Upper lobe of left lung (tissue), 6 donors: ENCODE results near the gene LMF2. TPM values are rescaled to one million over a fixed set of nuclear protein-coding genes. Genes with fewer than 3 reads are reported as not detected.

Experiments
- ATAC-seq, 2 donors: fragments of 200-7000 bp; cut with Tn5 transposase; one replicate each; pipeline ENCODE4 v1.9.1; 2022; ENCODE audit warnings: mild to moderate bottlenecking in 2 of 2, moderate library complexity in 2 of 2; ENCODE audit not compliant: low FRiP score in 2 of 2
- DNase-seq, 2 donors: peaks; one replicate each; pipeline ENCODE4 v3.0.0-alpha.2; 2019 to 2020
- H3K27ac ChIP-seq, 4 donors: fragments of 200-600 bp; sonication (generic); one replicate each; pipeline ENCODE4 v1.5.1; 2016 to 2019
- H3K27me3 ChIP-seq, 4 donors: fragments of 200-600 bp; sonication (generic); one replicate each; pipeline ENCODE4 v1.5.1; 2017 to 2019
- H3K36me3 ChIP-seq, 4 donors: fragments of 200-600 bp; sonication (generic); one replicate each; pipeline ENCODE4 v1.5.1; 2016 to 2019
- H3K4me1 ChIP-seq, 4 donors: fragments of 200-600 bp; sonication (generic); one replicate each; pipeline ENCODE4 v1.5.1; 2018 to 2019
- H3K4me3 ChIP-seq, 4 donors: fragments of 200-600 bp; sonication (generic); one replicate each; pipeline ENCODE4 v1.5.1; 2017 to 2019; ENCODE audit warnings: mild to moderate bottlenecking in 2 of 4, moderate library complexity in 1 of 4
- H3K9me3 ChIP-seq, 4 donors: fragments of 200-600 bp; sonication (generic); one replicate each; pipeline ENCODE4 v1.5.1; 2018 to 2019
- CTCF ChIP-seq, 6 experiments: fragments of 450-650 bp in 4 of 6; fragments of 200-600 bp in 2 of 6; sonication (generic) in 2 of 6; IDR thresholded peaks; one replicate each; pipeline ENCODE4 v1.5.1; 2016 to 2019; ENCODE audit warnings: antibody characterized with exemption in 6 of 6
- EP300 ChIP-seq, 4 donors: sonication (generic); formaldehyde crosslinking; IDR thresholded peaks; one replicate each; pipeline ENCODE4 v1.5.1; 2017; ENCODE audit warnings: antibody characterized with exemption in 4 of 4, control low read depth in 2 of 4
- POLR2A ChIP-seq, 4 donors: fragments of 450-650 bp; IDR thresholded peaks; one replicate each; pipeline ENCODE4 v1.5.1; 2016 to 2017; ENCODE audit warnings: antibody characterized with exemption in 4 of 4, mild to moderate bottlenecking in 2 of 4
- POLR2AphosphoS5 ChIP-seq, 2 donors: sonication (generic); formaldehyde crosslinking; IDR thresholded peaks; one replicate each; pipeline ENCODE4 v1.5.1; 2017; ENCODE audit warnings: antibody characterized with exemption in 2 of 2
- WGBS, 2 donors: methylation state at CpG; one replicate each; pipeline ENCODE4 v1.1.5; 2017 to 2018; 5-methylcytosine and 5-hydroxymethylcytosine counted together
- total RNA-seq, 6 donors: library from RNA; depleted of rRNA in 4 of 6; stranded (reverse); fragments of >200 nt in 4 of 6; gene quantifications; one replicate each; pipeline versions ENCODE4 v1.1.0 to v1.2.1, GENCODE V29; 2016 to 2021
- donor health status: DM: no; HTN: no; CAD: no; lungs with moderate emphysema.
- donor health status: DM: no; HTN: yes; CAD: no; lungs with severe emphysema.

LMF2 gene
- total RNA-seq, 6 donors from 2014 or later: 36.0 to 87.4 (median 77.4) TPM

DNA sequence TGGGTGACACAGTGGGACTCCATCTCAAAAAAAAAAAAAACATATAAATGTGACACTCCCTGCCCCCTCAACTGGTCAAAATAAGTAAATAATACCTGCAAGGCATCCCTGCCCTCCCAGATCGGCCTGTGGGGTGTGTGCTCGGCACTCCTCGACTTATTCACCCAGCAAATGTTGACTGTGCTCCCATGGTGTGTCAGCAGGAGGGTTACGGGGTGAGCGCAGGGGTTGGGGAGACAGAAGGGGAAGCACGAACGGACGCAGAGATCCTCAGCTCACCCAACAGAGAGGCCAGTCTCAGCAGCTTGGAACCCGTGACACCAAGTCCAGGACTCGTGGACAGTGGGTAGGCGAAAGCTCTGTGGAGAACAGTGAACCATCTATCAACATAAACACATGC is 27.8 kb downstream of the LMF2 start:
- Histone ChIP-seq H3K36me3 (no peaks in the 10 kb centered on the region), H3K9me3 (no peaks in the 10 kb centered on the region), H3K4me3 (no peak overlapping the region), H3K27ac (no peak overlapping the region), H3K4me1 (peaks cover 17 to 24% (median 18%) of the 10 kb centered on the region in 4 donors), H3K27me3 (peaks cover 0 to 22% (median 13%) of the 10 kb centered on the region in 4 donors)
- TF ChIP-seq EP300 (IDR thresholded peaks at IDR 0.05): no peak
- TF ChIP-seq POLR2A (IDR thresholded peaks at IDR 0.05): no peak
- TF ChIP-seq CTCF (IDR thresholded peaks at IDR 0.05): no peak
- no peak for TF ChIP-seq POLR2AphosphoS5 (IDR thresholded peaks at IDR 0.05)
- 64 to 74% methylated on average over 11 of the region's 11 CpGs for WGBS, 2 donors
- DNase-seq (no peak), ATAC-seq (no peak)

- Histone ChIP-seq H3K36me3 (no peaks in the 10 kb centered on the region), H3K4me1 (peaks cover 28 to 38% (median 30%) of the 10 kb centered on the region in 4 donors), H3K27ac (no peak overlapping the region), H3K9me3 (no peaks in the 10 kb centered on the region), H3K27me3 (peaks cover 0 to 21% (median 13%) of the 10 kb centered on the region in 4 donors), H3K4me3 (no peak overlapping the region)
- no peak for TF ChIP-seq POLR2AphosphoS5 (IDR thresholded peaks at IDR 0.05)
- no peak for TF ChIP-seq EP300 (IDR thresholded peaks at IDR 0.05)
- no peak for TF ChIP-seq POLR2A (IDR thresholded peaks at IDR 0.05)
- no peak for TF ChIP-seq CTCF (IDR thresholded peaks at IDR 0.05)
- DNase-seq (no peak), ATAC-seq (no peak)
- 84 to 97% methylated on average over 9 to 12 of the region's 12 CpGs for WGBS, 2 donors
These were observed 29.6 kb downstream of the LMF2 start for GRCh38 chr22:50477923-50478322.

DNA sequence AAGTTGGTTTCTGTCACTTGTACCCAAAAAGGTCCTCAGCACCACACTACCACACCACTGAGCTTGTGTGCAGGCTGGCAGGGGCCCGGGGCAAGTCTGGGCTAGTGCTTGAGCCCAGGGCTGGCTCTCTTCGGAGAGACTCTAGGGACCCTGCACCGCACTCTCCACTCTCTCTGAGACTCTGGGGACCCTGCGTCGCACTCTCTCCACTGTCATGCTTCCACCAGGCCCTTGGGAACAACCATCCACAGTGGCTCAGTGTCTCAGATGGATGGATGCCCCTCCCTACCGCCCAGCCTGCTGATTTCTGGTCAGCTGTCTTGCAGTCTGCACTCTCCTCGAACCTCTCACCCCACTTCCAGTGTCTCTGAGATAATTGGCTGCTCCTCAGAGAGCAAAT is 30.6 kb downstream of the LMF2 start:
- H3K36me3 ChIP-seq: no peaks in the 10 kb centered on the region
- no peak overlapping the region for H3K4me3 ChIP-seq
- H3K9me3 ChIP-seq: no peaks in the 10 kb centered on the region
- TF ChIP-seq POLR2A (IDR thresholded peaks at IDR 0.05) (no peak), CTCF (IDR thresholded peaks at IDR 0.05) (no peak), POLR2AphosphoS5 (IDR thresholded peaks at IDR 0.05) (no peak), EP300 (IDR thresholded peaks at IDR 0.05) (no peak)
- peaks cover 0 to 12% (median 7%) of the 10 kb centered on the region in 4 donors for H3K27me3 ChIP-seq
- DNase-seq (peak in 1 of 2 donors; percentile 37), ATAC-seq (no peak)
- H3K27ac ChIP-seq: no peak overlapping the region
- 72% methylated on average over 7 of the region's 7 CpGs for WGBS, 2 donors
- H3K4me1 ChIP-seq: peaks cover 30 to 44% (median 36%) of the 10 kb centered on the region in 4 donors

DNA sequence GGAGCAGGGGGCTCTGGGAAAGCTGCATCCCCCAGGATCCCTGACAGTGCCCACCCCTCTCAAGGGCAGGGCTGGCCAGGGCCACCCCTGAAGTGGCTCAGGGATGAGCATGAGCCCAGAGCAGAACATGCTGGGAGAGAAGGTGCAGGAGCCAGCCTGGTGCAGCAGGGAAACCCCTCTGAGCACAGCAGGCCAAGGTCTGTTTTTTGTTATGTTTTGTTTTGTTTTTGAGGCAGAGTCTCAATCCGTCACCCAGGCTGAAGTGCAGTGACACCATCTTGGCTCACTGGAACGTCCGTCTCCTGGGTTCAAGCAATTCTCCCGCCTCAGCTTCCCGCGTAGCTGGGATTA is 31.9 kb downstream of the LMF2 start:
- H3K27ac ChIP-seq: peak overlapping the region in 2 of 4 donors; percentile 78 to 93
- WGBS, 2 donors: 85 to 90% methylated on average over 6 of the region's 6 CpGs

More for the DNA sequence above, 31.9 kb downstream of the LMF2 start:
- DNase-seq: no peak
- H3K4me1 ChIP-seq: peaks cover 33 to 44% (median 40%) of the 10 kb centered on the region in 4 donors
- H3K4me3 ChIP-seq: peak overlapping the region in 3 of 4 donors; percentile 89 to 99 (median 97)
- no peaks in the 10 kb centered on the region for H3K27me3 ChIP-seq
- no peak for ATAC-seq
- TF ChIP-seq CTCF (IDR thresholded peaks at IDR 0.05) (no peak), POLR2A (IDR thresholded peaks at IDR 0.05) (no peak), POLR2AphosphoS5 (IDR thresholded peaks at IDR 0.05) (no peak), EP300 (IDR thresholded peaks at IDR 0.05) (no peak)
- no peaks in the 10 kb centered on the region for H3K9me3 ChIP-seq
- no peaks in the 10 kb centered on the region for H3K36me3 ChIP-seq
